ENCODE measurements around the gene TNNT3. TPM values are rescaled to one million over a fixed set of nuclear protein-coding genes. Genes with fewer than 3 reads are reported as not detected.

TNNT3 gene
- total RNA-seq, 1 donor from 2014 or later, result 30.7 TPM

- peak overlapping the region; percentile 92 for H3K27ac ChIP-seq (replicated peaks)
- DNase-seq, result no peak
- peak overlapping the region; percentile 59 for H3K4me3 ChIP-seq
These were observed 3.9 kb downstream of the TNNT3 start for GRCh38 chr11:1923201-1923956.

DNA sequence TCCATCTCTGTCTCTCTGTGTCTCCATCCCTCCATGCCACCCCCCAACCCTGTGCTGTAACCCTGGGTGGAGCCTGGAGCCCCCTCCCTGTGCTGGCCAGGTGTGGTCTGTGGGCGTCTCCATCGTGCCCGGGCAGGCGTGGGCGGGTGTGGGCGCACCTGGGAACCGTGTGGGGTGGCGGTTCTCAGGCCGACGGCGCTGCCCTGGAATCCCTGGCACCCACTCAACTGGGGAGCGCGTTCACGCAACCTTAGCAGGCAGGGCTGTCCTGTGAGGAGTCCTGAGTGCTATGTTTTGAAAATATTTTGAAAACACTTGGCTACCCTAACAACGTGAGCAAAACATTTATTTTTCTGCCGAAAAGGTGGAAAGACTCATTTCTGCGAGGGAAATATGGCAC, 4.7 kb downstream of the TNNT3 start:
- Histone ChIP-seq H3K36me3 (no peaks in the 10 kb centered on the region), H3K27ac (replicated peaks) (peak overlapping the region; percentile 92), H3K4me1 (peaks cover 90% of the 10 kb centered on the region), H3K27me3 (ENCODE audit: low read depth) (no peaks in the 10 kb centered on the region), H3K4me3 (no peak overlapping the region), H3K9me3 (replicated peaks) (no peaks in the 10 kb centered on the region)
- intact Hi-C loops (cut with micrococcal nuclease), result loop anchor here (5.0 kb wide), 1 partner anchor 42 kb away; no protein-coding TSS in a partner anchor
- TF ChIP-seq, protein P1, sequence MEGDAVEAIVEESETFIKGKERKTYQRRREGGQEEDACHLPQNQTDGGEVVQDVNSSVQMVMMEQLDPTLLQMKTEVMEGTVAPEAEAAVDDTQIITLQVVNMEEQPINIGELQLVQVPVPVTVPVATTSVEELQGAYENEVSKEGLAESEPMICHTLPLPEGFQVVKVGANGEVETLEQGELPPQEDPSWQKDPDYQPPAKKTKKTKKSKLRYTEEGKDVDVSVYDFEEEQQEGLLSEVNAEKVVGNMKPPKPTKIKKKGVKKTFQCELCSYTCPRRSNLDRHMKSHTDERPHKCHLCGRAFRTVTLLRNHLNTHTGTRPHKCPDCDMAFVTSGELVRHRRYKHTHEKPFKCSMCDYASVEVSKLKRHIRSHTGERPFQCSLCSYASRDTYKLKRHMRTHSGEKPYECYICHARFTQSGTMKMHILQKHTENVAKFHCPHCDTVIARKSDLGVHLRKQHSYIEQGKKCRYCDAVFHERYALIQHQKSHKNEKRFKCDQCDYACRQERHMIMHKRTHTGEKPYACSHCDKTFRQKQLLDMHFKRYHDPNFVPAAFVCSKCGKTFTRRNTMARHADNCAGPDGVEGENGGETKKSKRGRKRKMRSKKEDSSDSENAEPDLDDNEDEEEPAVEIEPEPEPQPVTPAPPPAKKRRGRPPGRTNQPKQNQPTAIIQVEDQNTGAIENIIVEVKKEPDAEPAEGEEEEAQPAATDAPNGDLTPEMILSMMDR (IDR thresholded peaks at IDR 0.05; ENCODE audit: borderline replicate concordance), result no peak
- no peak for DNase-seq

More at GRCh38 chr11:1923201-1923956, 3.9 kb downstream of the TNNT3 start:
- no peaks in the 10 kb centered on the region for H3K9me3 ChIP-seq (replicated peaks)
- TF ChIP-seq, protein P1 (IDR thresholded peaks at IDR 0.05; ENCODE audit: borderline replicate concordance), result no peak
- peaks cover 97% of the 10 kb centered on the region for H3K4me1 ChIP-seq
- intact Hi-C loops (cut with micrococcal nuclease), result loop anchor here (5.0 kb wide), 1 partner anchor 41 kb away; no protein-coding TSS in a partner anchor
- no peaks in the 10 kb centered on the region for H3K27me3 ChIP-seq (ENCODE audit: low read depth)
- H3K36me3 ChIP-seq, result no peaks in the 10 kb centered on the region

DNA sequence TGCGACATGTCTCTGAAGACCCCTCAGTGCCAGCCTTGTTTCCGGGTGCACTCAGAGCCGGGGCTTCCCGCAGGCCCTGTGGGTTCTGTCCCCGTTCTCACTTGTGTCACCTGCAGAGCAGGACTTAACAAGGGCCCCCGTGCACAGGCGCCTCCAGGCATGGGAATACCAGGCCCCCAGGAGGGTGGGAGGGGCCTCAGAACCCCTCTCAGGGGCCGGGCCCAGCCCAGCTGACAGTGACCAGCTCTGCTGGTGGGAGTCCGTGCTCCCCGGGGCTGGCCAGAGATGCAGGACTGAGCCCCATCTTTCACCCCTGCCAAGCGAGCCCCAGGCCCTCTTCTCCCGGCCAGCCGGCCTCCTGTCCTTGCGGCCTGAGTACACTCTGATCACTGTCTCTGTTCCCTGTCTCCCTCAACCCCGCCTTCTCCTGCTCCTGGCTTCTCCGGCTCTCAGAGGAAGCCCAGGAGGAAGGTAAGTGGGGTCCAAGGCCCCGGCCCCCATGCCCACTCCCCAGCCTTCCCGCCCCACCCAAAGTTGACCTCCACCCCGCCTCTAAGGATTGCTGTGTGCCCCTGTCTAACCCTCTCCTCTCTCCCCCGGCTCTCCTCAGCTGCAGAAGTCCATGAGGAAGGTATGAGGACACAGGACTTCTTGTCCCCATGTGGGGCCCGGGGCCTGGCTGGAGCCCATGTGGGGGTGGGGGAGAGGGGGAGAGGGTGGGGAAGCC, 5.3 kb downstream of the TNNT3 start:
- H3K9me3 ChIP-seq (replicated peaks), result no peaks in the 10 kb centered on the region
- H3K4me1 ChIP-seq, result peaks cover 83% of the 10 kb centered on the region
- H3K4me3 ChIP-seq, result no peak overlapping the region
- TF ChIP-seq, protein P1 (IDR thresholded peaks at IDR 0.05; ENCODE audit: borderline replicate concordance), result no peak
- no peak for DNase-seq
- H3K27me3 ChIP-seq (ENCODE audit: low read depth), result no peaks in the 10 kb centered on the region
- H3K27ac ChIP-seq (replicated peaks), result peak overlapping the region; percentile 92
- intact Hi-C loops (cut with micrococcal nuclease), result loop anchor here (5.0 kb wide), 1 partner anchor 43 kb away; no protein-coding TSS in a partner anchor
- no peaks in the 10 kb centered on the region for H3K36me3 ChIP-seq

DNA sequence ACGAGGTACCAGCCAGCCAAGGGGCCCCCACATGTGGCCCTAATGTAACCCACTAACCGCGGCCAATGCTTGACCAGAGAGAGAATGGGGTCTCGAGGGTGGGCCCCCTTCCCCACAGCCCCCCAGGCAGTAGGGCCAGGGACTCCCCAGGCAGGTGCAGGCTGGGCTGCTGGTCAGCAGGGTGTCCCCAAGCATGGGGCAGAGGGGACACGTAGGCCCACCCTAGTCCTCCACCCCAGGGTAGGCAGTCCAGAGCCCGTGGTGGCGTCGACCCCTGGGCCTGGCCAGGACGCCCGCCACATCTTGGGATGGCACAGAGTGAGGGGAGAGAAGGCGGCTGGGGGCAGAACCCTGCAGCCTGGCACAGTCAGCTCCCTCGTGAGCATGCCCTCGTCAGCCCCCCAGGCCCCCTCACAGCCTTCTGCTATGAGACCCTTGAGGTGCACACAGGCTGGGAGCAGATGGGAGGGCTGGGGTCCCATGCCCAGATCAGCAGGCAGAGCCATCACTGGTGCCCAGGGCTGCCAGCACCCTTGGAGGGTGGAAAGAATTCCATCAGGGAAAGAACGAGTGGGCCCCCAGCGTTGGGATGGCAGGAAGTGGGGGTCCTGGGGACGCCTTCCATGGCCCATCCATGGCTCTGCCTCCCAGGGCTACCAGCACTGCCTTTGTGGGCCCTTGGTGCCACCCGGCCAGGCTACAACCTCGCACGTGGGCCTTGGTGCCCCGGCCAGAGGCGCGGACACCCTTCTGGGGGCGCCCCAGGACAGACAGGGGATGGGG, 6.1 kb downstream of the TNNT3 start:
- peak overlapping the region; percentile 92 for H3K27ac ChIP-seq (replicated peaks)
- TF ChIP-seq, protein P1 (IDR thresholded peaks at IDR 0.05; ENCODE audit: borderline replicate concordance), result no peak
- no peaks in the 10 kb centered on the region for H3K36me3 ChIP-seq
- DNase-seq, result no peak
- intact Hi-C loops (cut with micrococcal nuclease), result no loop called here
- no peaks in the 10 kb centered on the region for H3K27me3 ChIP-seq (ENCODE audit: low read depth)
- H3K9me3 ChIP-seq (replicated peaks), result no peaks in the 10 kb centered on the region
- H3K4me1 ChIP-seq, result peaks cover 80% of the 10 kb centered on the region
- H3K4me3 ChIP-seq, result no peak overlapping the region
